ENCODE results near the gene RFTN1. TPM values are rescaled to one million over a fixed set of nuclear protein-coding genes. Genes with fewer than 3 reads are reported as not detected.

RFTN1 gene
- total RNA-seq, 1 experiment from 2014 or later = 2.2 TPM

GRCh38 chr3:16332904-16333426 lies 180.5 kb downstream of the RFTN1 start:
- Histone ChIP-seq H2BK5ac (ENCODE audit: insufficient read length, low read length) (no peak overlapping the region), H3K23ac (ENCODE audit: insufficient read length, low read depth, low read length) (no peak overlapping the region), H3K23me2 (ENCODE audit: insufficient read length, low read depth, low read length, poor library complexity, severe bottlenecking) (no peaks in the 10 kb centered on the region), H3K9ac (ENCODE audit: extremely low read depth, insufficient read length, low read length) (no peak overlapping the region), H4K8ac (replicated peaks; ENCODE audit: insufficient read length, low read depth, low read length) (no peak overlapping the region), H2BK120ac (ENCODE audit: low read depth, low read length, poor library complexity, severe bottlenecking) (no peak overlapping the region), H3K79me1 (ENCODE audit: insufficient read depth, low read depth, low read length, poor library complexity, severe bottlenecking) (no peaks in the 10 kb centered on the region), H4K20me1 (ENCODE audit: control insufficient read depth, insufficient read depth, insufficient read length) (no peaks in the 10 kb centered on the region), H3K56ac (ENCODE audit: insufficient read length, low read depth, low read length) (no peak overlapping the region), H2AK5ac (ENCODE audit: insufficient read length, low read length) (no peak overlapping the region), H3K4me1 (ENCODE audit: insufficient read depth, low read length) (peaks cover 3% of the 10 kb centered on the region; the same call in 1 of the 2 replicates), H3K9me3 (ENCODE audit: control insufficient read depth, low read depth, low read length) (no peaks in the 10 kb centered on the region), H2AFZ (ENCODE audit: low read length) (no peak overlapping the region), H4K5ac (ENCODE audit: insufficient read length, low read depth, low read length) (no peak overlapping the region), H3K4ac (ENCODE audit: low read depth, low read length) (no peak overlapping the region), H3T11ph (ENCODE audit: low read length) (no peak overlapping the region), H2BK12ac (ENCODE audit: insufficient read length, low read depth, low read length) (no peak overlapping the region), H3K79me2 (ENCODE audit: insufficient read depth, low read length) (no peaks in the 10 kb centered on the region), H3K27me3 (ENCODE audit: insufficient read depth, low read length) (no peaks in the 10 kb centered on the region), H2BK15ac (ENCODE audit: low read depth, low read length) (no peak overlapping the region), H3K18ac (ENCODE audit: insufficient read length, low read depth, low read length) (no peak overlapping the region), H3K14ac (ENCODE audit: insufficient read depth, low read length) (no peak overlapping the region), H4K91ac (ENCODE audit: insufficient read length, low read depth, low read length) (no peak overlapping the region), H3K27ac (ENCODE audit: insufficient read length, low read depth, low read length) (no peak overlapping the region), H2BK20ac (ENCODE audit: low read depth, low read length, poor library complexity, severe bottlenecking) (no peak overlapping the region), H3K4me2 (ENCODE audit: insufficient read depth, insufficient read length, low read length) (no peak overlapping the region)
- no peak overlapping the region for H3K4me3 Mint-ChIP-seq
- TF ChIP-seq, protein P1, sequence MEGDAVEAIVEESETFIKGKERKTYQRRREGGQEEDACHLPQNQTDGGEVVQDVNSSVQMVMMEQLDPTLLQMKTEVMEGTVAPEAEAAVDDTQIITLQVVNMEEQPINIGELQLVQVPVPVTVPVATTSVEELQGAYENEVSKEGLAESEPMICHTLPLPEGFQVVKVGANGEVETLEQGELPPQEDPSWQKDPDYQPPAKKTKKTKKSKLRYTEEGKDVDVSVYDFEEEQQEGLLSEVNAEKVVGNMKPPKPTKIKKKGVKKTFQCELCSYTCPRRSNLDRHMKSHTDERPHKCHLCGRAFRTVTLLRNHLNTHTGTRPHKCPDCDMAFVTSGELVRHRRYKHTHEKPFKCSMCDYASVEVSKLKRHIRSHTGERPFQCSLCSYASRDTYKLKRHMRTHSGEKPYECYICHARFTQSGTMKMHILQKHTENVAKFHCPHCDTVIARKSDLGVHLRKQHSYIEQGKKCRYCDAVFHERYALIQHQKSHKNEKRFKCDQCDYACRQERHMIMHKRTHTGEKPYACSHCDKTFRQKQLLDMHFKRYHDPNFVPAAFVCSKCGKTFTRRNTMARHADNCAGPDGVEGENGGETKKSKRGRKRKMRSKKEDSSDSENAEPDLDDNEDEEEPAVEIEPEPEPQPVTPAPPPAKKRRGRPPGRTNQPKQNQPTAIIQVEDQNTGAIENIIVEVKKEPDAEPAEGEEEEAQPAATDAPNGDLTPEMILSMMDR (conservative IDR thresholded peaks at IDR 0.05) = no peak
- peaks cover 13% of the 10 kb centered on the region in 2 experiments for H3K9me3 Mint-ChIP-seq
- H3K4me1 Mint-ChIP-seq = peaks cover 7 to 17% of the 10 kb centered on the region in 2 experiments
- WGBS (ENCODE audit: extremely low coverage, insufficient read length, low lambda C conversion rate) = no CpG with 5 or more reads among the region's 1 CpG
- no peaks in the 10 kb centered on the region for H3K27me3 Mint-ChIP-seq (ENCODE audit: low read depth)
- H3K36me3 Mint-ChIP-seq (ENCODE audit: insufficient read depth in 1 of 3, low read depth in 3 of 3) = peaks cover 36 to 54% (median 49%) of the 10 kb centered on the region in 3 experiments
- DNase-seq = no peak
- H3K27ac Mint-ChIP-seq = no peak overlapping the region
